Upper lobe of left lung (tissue), 4 donors: ENCODE measurements around the gene ERMARD.

ENCODE experiments used
- CTCF ChIP-seq, 6 experiments: fragments of 450-650 bp in 4 of 6; fragments of 200-600 bp in 2 of 6; sonication (generic) in 2 of 6; IDR thresholded peaks; one replicate each; pipeline ENCODE4 v1.5.1; 2016 to 2019; ENCODE audit warnings: antibody characterized with exemption in 6 of 6
- EP300 ChIP-seq, 4 donors: sonication (generic); formaldehyde crosslinking; IDR thresholded peaks; one replicate each; pipeline ENCODE4 v1.5.1; 2017; ENCODE audit warnings: antibody characterized with exemption in 4 of 4, control low read depth in 2 of 4
- POLR2A ChIP-seq, 4 donors: fragments of 450-650 bp; IDR thresholded peaks; one replicate each; pipeline ENCODE4 v1.5.1; 2016 to 2017; ENCODE audit warnings: antibody characterized with exemption in 4 of 4, mild to moderate bottlenecking in 2 of 4
- POLR2AphosphoS5 ChIP-seq, 2 donors: sonication (generic); formaldehyde crosslinking; IDR thresholded peaks; one replicate each; pipeline ENCODE4 v1.5.1; 2017; ENCODE audit warnings: antibody characterized with exemption in 2 of 2

- no peak for TF ChIP-seq EP300 (IDR thresholded peaks at IDR 0.05)
- no peak for TF ChIP-seq POLR2AphosphoS5 (IDR thresholded peaks at IDR 0.05)
- no peak for TF ChIP-seq CTCF (IDR thresholded peaks at IDR 0.05)
- TF ChIP-seq POLR2A (IDR thresholded peaks at IDR 0.05) = no peak
These were observed 32.8 kb downstream of the ERMARD start for GRCh38 chr6:169783971-169784820.
